HepG2 (cell line): ENCODE results near the gene DCUN1D3. TPM values are rescaled to one million over a fixed set of nuclear protein-coding genes. Genes with fewer than 3 reads are reported as not detected.
A peak's percentile ranks its signal among the peaks of the same experiment; 100 is the strongest.

Experiments
- CAMTA2 ChIP-seq: sonication (generic); formaldehyde crosslinking; IDR thresholded peaks from 2 replicates; pipeline ENCODE4 v1.4.0; 2020; ENCODE audit warnings: mild to moderate bottlenecking, missing genetic modification reagents, borderline replicate concordance
- CC2D1A ChIP-seq: sonication (generic); formaldehyde crosslinking; IDR thresholded peaks from 2 replicates; pipeline ENCODE4 v1.8.1; 2023; ENCODE audit warnings: mild to moderate bottlenecking, missing genetic modification reagents
- FOXK2 ChIP-seq: fragments of 450-650 bp; IDR thresholded peaks from 2 replicates; pipeline ENCODE4 v1.6.1; 2016
- HNRNPH1 ChIP-seq: fragments of 200-400 bp; formaldehyde crosslinking; optimal IDR thresholded peaks from 2 replicates; pipeline ENCODE3; 2017; ENCODE audit warnings: mild to moderate bottlenecking, low read depth, low read length
- KDM4B ChIP-seq: sonication (generic); formaldehyde crosslinking; IDR thresholded peaks from 2 replicates; pipeline ENCODE4 v1.4.0; 2020; ENCODE audit warnings: missing genetic modification reagents
- MYC ChIP-seq: sonication (generic); formaldehyde crosslinking; IDR thresholded peaks from 2 replicates; pipeline ENCODE4 v1.9.0; 2021; ENCODE audit warnings: missing genetic modification reagents, borderline replicate concordance
- MYNN ChIP-seq: sonication (generic); formaldehyde crosslinking; IDR thresholded peaks from 2 replicates; pipeline ENCODE4 v1.4.0; 2020; ENCODE audit warnings: mild to moderate bottlenecking, low read depth, missing genetic modification reagents
- NRL ChIP-seq: sonication (generic); formaldehyde crosslinking; IDR thresholded peaks from 2 replicates; pipeline ENCODE4 v1.5.0; 2020; ENCODE audit warnings: missing genetic modification reagents, mild to moderate bottlenecking, moderate library complexity, borderline replicate concordance
- PCBP2 ChIP-seq: fragments of 200-400 bp; formaldehyde crosslinking; optimal IDR thresholded peaks from 2 replicates; pipeline ENCODE3; 2018; ENCODE audit warnings: low read length, low read depth; ENCODE audit not compliant: poor library complexity, severe bottlenecking
- SIX1 ChIP-seq: sonication (generic); formaldehyde crosslinking; IDR thresholded peaks from 2 replicates; pipeline ENCODE4 v1.4.0; 2020; ENCODE audit warnings: missing genetic modification reagents, borderline replicate concordance
- SSRP1 ChIP-seq: IDR thresholded peaks from 2 replicates; pipeline ENCODE4 v1.6.1; 2016; ENCODE audit warnings: control low read depth
- ZBTB2 ChIP-seq: sonication (generic); formaldehyde crosslinking; IDR thresholded peaks from 2 replicates; pipeline ENCODE4 v1.8.0; 2022; ENCODE audit warnings: low read depth, missing genetic modification reagents
- ZC3H4 ChIP-seq: sonication (generic); formaldehyde crosslinking; IDR thresholded peaks from 2 replicates; pipeline ENCODE4 v1.4.0; 2020; ENCODE audit warnings: missing genetic modification reagents, borderline replicate concordance
- ZNF10 ChIP-seq: sonication (generic); formaldehyde crosslinking; IDR thresholded peaks from 2 replicates; pipeline ENCODE4 v1.4.0; 2020; ENCODE audit warnings: mild to moderate bottlenecking, low read depth, missing genetic modification reagents, borderline replicate concordance
- ZNF17 ChIP-seq: sonication (generic); formaldehyde crosslinking; IDR thresholded peaks from 2 replicates; pipeline ENCODE4 v1.5.0; 2020; ENCODE audit warnings: mild to moderate bottlenecking, missing genetic modification reagents
- ZNF510 ChIP-seq: sonication (generic); formaldehyde crosslinking; IDR thresholded peaks from 2 replicates; pipeline ENCODE4 v1.4.0; 2020; ENCODE audit warnings: low read depth, mild to moderate bottlenecking, missing genetic modification reagents
- ZNF558 ChIP-seq: sonication (generic); formaldehyde crosslinking; IDR thresholded peaks from 2 replicates; pipeline ENCODE4 v1.9.0; 2022; ENCODE audit warnings: mild to moderate bottlenecking, missing genetic modification reagents, borderline replicate concordance
- ZNF644 ChIP-seq: IDR thresholded peaks from 2 replicates; pipeline ENCODE4 v1.6.1; 2016; ENCODE audit warnings: low read depth
- ZNF670 ChIP-seq: sonication (generic); formaldehyde crosslinking; IDR thresholded peaks from 2 replicates; pipeline ENCODE4 v1.8.0; 2022; ENCODE audit warnings: mild to moderate bottlenecking, missing genetic modification reagents, borderline replicate concordance
- ZNF746 ChIP-seq: sonication (generic); formaldehyde crosslinking; IDR thresholded peaks from 2 replicates; pipeline ENCODE4 v1.8.0; 2022; ENCODE audit warnings: mild to moderate bottlenecking, missing genetic modification reagents
- ZNF839 ChIP-seq: sonication (generic); formaldehyde crosslinking; IDR thresholded peaks from 2 replicates; pipeline ENCODE4 v1.4.0; 2020; ENCODE audit warnings: missing genetic modification reagents, mild to moderate bottlenecking, borderline replicate concordance
- polyA plus RNA-seq, 8 experiments: library from polyadenylated mRNA; depleted of rRNA in 3 of 8; stranded (reverse) in 7 of 8; unstranded in 1 of 8; fragments of >200 nt; fragmentation: Illumina TruSeq in 4 of 8; extraction: Trizol in 4 of 8; gene quantifications; 2 replicates each; pipeline versions ENCODE4 v1.2.1 to v1.2.3, GENCODE V29; 2011 to 2016; ENCODE audit warnings: low read depth in 4 of 8, missing spikeins in 1 of 8, mixed read lengths in 1 of 8; ENCODE audit not compliant: insufficient read depth in 1 of 8
- total RNA-seq, 5 experiments: library from RNA; depleted of rRNA; stranded (reverse); fragments of >200 nt; fragmentation: Illumina TruSeq; extraction: Trizol; gene quantifications; 2 replicates each; pipeline ENCODE4 v1.2.3, GENCODE V29; 2016; ENCODE audit warnings: low read depth in 1 of 5
- TF ChIP-seq, protein P1 (sequence below): sonication (generic); IDR thresholded peaks from 2 replicates; pipeline ENCODE4 v1.6.1; 2016; ENCODE audit warnings: low read depth, borderline replicate concordance
- TF ChIP-seq, protein P2 (sequence below), 2 experiments: fragments of 450-650 bp in 1 of 2; sonication (generic) in 1 of 2; formaldehyde crosslinking; IDR thresholded peaks; 2 replicates each; pipeline versions ENCODE4 v1.5.0 to v1.8.0; 2020 to 2022; ENCODE audit warnings: mild to moderate bottlenecking in 1 of 2, missing genetic modification reagents in 1 of 2
- TF ChIP-seq, protein P3 (sequence below): sonication (generic); formaldehyde crosslinking; conservative IDR thresholded peaks from 2 replicates; pipeline ENCODE4 v1.4.0; 2020; ENCODE audit warnings: missing genetic modification reagents

DCUN1D3 gene
- total and polyA plus RNA-seq, 2 of the 13 experiments (the other 11 are each of a cell fraction or from before 2014, with no cell fraction given) = 5.0 to 19.3 TPM

GRCh38 chr16:20806168-20807050 is 93.7 kb downstream of the DCUN1D3 start, which contains the start of the genes ERI2 and REXO5 (continued):
- TF ChIP-seq ZNF10 (CRISPR knock-in tag) (no peak), FOXK2 (peak; percentile 92; the same call in 1 of the 2 replicates), MYC (CRISPR knock-in tag) (peak; percentile 95), MYNN (CRISPR knock-in tag) (no peak; the same call in 1 of the 2 replicates), NRL (CRISPR knock-in tag) (peak; percentile 80), ZC3H4 (CRISPR knock-in tag) (no peak), PCBP2 (no peak), ZBTB2 (CRISPR knock-in tag) (peak; percentile 92), SSRP1 (CRISPR knock-in tag) (no peak; the same call in 1 of the 2 replicates), ZNF839 (CRISPR knock-in tag) (peak; percentile 98), ZNF17 (CRISPR knock-in tag) (peak; percentile 52; the same call in 1 of the 2 replicates), ZNF670 (CRISPR knock-in tag) (peak; percentile 98), SIX1 (CRISPR knock-in tag) (peak; percentile 66), CC2D1A (peak; percentile 93), CAMTA2 (CRISPR knock-in tag) (peak; percentile 86; the same call in 1 of the 2 replicates), ZNF746 (CRISPR knock-in tag) (peak; percentile 84), KDM4B (CRISPR knock-in tag) (peak; percentile 97), ZNF558 (peak; percentile 88; the same call in 1 of the 2 replicates), ZNF510 (CRISPR knock-in tag) (peak; percentile 83; the same call in 1 of the 2 replicates), ZNF644 (CRISPR knock-in tag) (peak; percentile 60; the same call in 1 of the 2 replicates), HNRNPH1 (peak; percentile 80)
- TF ChIP-seq, protein P1, sequence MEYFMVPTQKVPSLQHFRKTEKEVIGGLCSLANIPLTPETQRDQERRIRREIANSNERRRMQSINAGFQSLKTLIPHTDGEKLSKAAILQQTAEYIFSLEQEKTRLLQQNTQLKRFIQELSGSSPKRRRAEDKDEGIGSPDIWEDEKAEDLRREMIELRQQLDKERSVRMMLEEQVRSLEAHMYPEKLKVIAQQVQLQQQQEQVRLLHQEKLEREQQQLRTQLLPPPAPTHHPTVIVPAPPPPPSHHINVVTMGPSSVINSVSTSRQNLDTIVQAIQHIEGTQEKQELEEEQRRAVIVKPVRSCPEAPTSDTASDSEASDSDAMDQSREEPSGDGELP = peak; percentile 100
- TF ChIP-seq, protein P2, sequence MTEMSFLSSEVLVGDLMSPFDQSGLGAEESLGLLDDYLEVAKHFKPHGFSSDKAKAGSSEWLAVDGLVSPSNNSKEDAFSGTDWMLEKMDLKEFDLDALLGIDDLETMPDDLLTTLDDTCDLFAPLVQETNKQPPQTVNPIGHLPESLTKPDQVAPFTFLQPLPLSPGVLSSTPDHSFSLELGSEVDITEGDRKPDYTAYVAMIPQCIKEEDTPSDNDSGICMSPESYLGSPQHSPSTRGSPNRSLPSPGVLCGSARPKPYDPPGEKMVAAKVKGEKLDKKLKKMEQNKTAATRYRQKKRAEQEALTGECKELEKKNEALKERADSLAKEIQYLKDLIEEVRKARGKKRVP (CRISPR knock-in tag; IDR thresholded peaks at IDR 0.05) = peak in 1 of 2 experiments; percentile 86; a peak in 2 of 4 replicates
- TF ChIP-seq, protein P3, sequence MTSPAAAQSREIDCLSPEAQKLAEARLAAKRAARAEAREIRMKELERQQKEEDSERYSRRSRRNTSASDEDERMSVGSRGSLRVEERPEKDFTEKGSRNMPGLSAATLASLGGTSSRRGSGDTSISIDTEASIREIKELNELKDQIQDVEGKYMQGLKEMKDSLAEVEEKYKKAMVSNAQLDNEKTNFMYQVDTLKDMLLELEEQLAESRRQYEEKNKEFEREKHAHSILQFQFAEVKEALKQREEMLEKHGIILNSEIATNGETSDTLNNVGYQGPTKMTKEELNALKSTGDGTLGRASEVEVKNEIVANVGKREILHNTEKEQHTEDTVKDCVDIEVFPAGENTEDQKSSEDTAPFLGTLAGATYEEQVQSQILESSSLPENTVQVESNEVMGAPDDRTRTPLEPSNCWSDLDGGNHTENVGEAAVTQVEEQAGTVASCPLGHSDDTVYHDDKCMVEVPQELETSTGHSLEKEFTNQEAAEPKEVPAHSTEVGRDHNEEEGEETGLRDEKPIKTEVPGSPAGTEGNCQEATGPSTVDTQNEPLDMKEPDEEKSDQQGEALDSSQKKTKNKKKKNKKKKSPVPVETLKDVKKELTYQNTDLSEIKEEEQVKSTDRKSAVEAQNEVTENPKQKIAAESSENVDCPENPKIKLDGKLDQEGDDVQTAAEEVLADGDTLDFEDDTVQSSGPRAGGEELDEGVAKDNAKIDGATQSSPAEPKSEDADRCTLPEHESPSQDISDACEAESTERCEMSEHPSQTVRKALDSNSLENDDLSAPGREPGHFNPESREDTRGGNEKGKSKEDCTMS = no peak
- TF ChIP-seq, all 625 proteins: peak for 487
